Fibroblast of lung (primary cell): ENCODE results near the gene CAMTA1. TPM values are rescaled to one million over a fixed set of nuclear protein-coding genes. Genes with fewer than 3 reads are reported as not detected.
A peak's percentile ranks its signal among the peaks of the same experiment; 100 is the strongest.

Experiments
- DNase-seq, 2 donors: peaks; one replicate each; pipeline versions ENCODE4 v3.0.0 to v3.0.0-alpha.2; 2010; ENCODE audit warnings: low read depth in 2 of 2
- H2AFZ ChIP-seq: 2 replicates; pipeline ENCODE4 v1.5.1; 2012; ENCODE audit warnings: low read length, control low read depth, inconsistent platforms
- H3K27ac ChIP-seq: 2 replicates; pipeline ENCODE4 v1.5.1; 2011; ENCODE audit warnings: low read length, control low read depth; ENCODE audit not compliant: insufficient read depth
- H3K27me3 ChIP-seq: 2 replicates; pipeline ENCODE4 v1.5.1; 2011; ENCODE audit warnings: mild to moderate bottlenecking, low read length; ENCODE audit not compliant: control insufficient read depth, insufficient read depth
- H3K36me3 ChIP-seq: 2 replicates; pipeline ENCODE4 v1.5.1; 2011; ENCODE audit warnings: low read length; ENCODE audit not compliant: control insufficient read depth, insufficient read depth
- H3K4me1 ChIP-seq: 2 replicates; pipeline ENCODE4 v1.5.1; 2011; ENCODE audit warnings: low read length; ENCODE audit not compliant: control insufficient read depth, insufficient read depth; ENCODE audit errors: extremely low read depth
- H3K4me2 ChIP-seq: 2 replicates; pipeline ENCODE4 v1.5.1; 2011; ENCODE audit warnings: low read length, control low read depth; ENCODE audit not compliant: insufficient read depth; ENCODE audit errors: extremely low read depth
- H3K4me3 ChIP-seq, 4 experiments: fragments of 200-600 bp in 1 of 4; sonication (generic) in 1 of 4; replicated peaks in 1 of 4; 2 replicates each; pipeline ENCODE4 v1.5.1; 2011 to 2016; ENCODE audit warnings: low read length in 4 of 4, low read depth in 3 of 4, mild to moderate bottlenecking in 3 of 4, control low read depth in 2 of 4, inconsistent platforms in 1 of 4, mixed read lengths in 1 of 4; ENCODE audit not compliant: insufficient read depth in 1 of 4; ENCODE audit errors: control extremely low read depth in 1 of 4
- H3K79me2 ChIP-seq: 2 replicates; pipeline ENCODE4 v1.5.1; 2012; ENCODE audit warnings: mild to moderate bottlenecking, low read length, inconsistent platforms; ENCODE audit not compliant: control insufficient read depth, insufficient read depth
- H3K9ac ChIP-seq: 2 replicates; pipeline ENCODE4 v1.5.1; 2011; ENCODE audit warnings: mild to moderate bottlenecking, low read length, control low read depth; ENCODE audit not compliant: insufficient read depth
- H3K9me3 ChIP-seq: 2 replicates; pipeline ENCODE4 v1.5.1; 2012; ENCODE audit warnings: low read depth, low read length; ENCODE audit not compliant: control insufficient read depth, insufficient read depth
- H4K20me1 ChIP-seq: 2 replicates; pipeline ENCODE4 v1.5.1; 2011; ENCODE audit warnings: low read length; ENCODE audit not compliant: control insufficient read depth, insufficient read depth; ENCODE audit errors: extremely low read depth
- EZH2 ChIP-seq: IDR thresholded peaks from 2 replicates; pipeline ENCODE4 v1.5.1; 2012; ENCODE audit warnings: low read length, control low read depth, mild to moderate bottlenecking; ENCODE audit errors: missing control alignments
- polyA plus RNA-seq, 2 donors: library from polyadenylated mRNA; depleted of rRNA in 1 of 2; stranded (reverse) in 1 of 2; unstranded in 1 of 2; fragments of >200 nt; gene quantifications; 2 replicates each; pipeline ENCODE4 v1.2.1, GENCODE V29; 2011 to 2012; ENCODE audit warnings: missing spikeins in 1 of 2
- total RNA-seq: library from RNA; depleted of rRNA; stranded (reverse); fragments of >200 nt; gene quantifications from 2 replicates; pipeline ENCODE4 v1.2.1, GENCODE V29; 2014
- TF ChIP-seq, protein P1 (sequence below), 2 donors: IDR thresholded peaks in 1 of 2; conservative IDR thresholded peaks in 1 of 2; 1 replicate in 1 of 2; 2 replicates in 1 of 2; pipeline ENCODE4 v1.5.1; 2011 to 2012; ENCODE audit warnings: low read length in 2 of 2, control low read depth in 1 of 2, inconsistent platforms in 1 of 2, low read depth in 1 of 2, mild to moderate bottlenecking in 1 of 2

The CAMTA1 gene
- total and polyA plus RNA-seq, 2 donors (not counting 1 experiment from before 2014, with no cell fraction given), result 47.6 to 86.0 TPM

GRCh38 chr1:7315316-7315715, 530.1 kb downstream of the CAMTA1 start:
- H3K36me3 ChIP-seq, result no peaks in the 10 kb centered on the region
- TF ChIP-seq, protein P1, sequence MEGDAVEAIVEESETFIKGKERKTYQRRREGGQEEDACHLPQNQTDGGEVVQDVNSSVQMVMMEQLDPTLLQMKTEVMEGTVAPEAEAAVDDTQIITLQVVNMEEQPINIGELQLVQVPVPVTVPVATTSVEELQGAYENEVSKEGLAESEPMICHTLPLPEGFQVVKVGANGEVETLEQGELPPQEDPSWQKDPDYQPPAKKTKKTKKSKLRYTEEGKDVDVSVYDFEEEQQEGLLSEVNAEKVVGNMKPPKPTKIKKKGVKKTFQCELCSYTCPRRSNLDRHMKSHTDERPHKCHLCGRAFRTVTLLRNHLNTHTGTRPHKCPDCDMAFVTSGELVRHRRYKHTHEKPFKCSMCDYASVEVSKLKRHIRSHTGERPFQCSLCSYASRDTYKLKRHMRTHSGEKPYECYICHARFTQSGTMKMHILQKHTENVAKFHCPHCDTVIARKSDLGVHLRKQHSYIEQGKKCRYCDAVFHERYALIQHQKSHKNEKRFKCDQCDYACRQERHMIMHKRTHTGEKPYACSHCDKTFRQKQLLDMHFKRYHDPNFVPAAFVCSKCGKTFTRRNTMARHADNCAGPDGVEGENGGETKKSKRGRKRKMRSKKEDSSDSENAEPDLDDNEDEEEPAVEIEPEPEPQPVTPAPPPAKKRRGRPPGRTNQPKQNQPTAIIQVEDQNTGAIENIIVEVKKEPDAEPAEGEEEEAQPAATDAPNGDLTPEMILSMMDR (conservative IDR thresholded peaks at IDR 0.05 in 1 of 2, IDR thresholded peaks at IDR 0.05 in 1 of 2; ENCODE audit: low read depth in 1 of 2, low read length in 2 of 2), result no peak
- TF ChIP-seq EZH2, result no peak
- no peaks in the 10 kb centered on the region for H3K4me1 ChIP-seq
- H3K27ac ChIP-seq, result no peak overlapping the region
- no peak overlapping the region for H3K4me2 ChIP-seq
- peak in 1 of 2 donors; percentile 40 for DNase-seq
- H3K9ac ChIP-seq, result no peak overlapping the region
- no peaks in the 10 kb centered on the region for H4K20me1 ChIP-seq
- H3K27me3 ChIP-seq, result no peaks in the 10 kb centered on the region
- no peaks in the 10 kb centered on the region for H3K79me2 ChIP-seq
- no peaks in the 10 kb centered on the region for H3K9me3 ChIP-seq
- H3K4me3 ChIP-seq, result no peak overlapping the region
- H2AFZ ChIP-seq, result no peak overlapping the region

GRCh38 chr1:7315946-7316345, 530.7 kb downstream of the CAMTA1 start:
- Histone ChIP-seq H4K20me1 (no peaks in the 10 kb centered on the region), H3K4me2 (no peak overlapping the region), H3K9me3 (no peaks in the 10 kb centered on the region), H3K79me2 (no peaks in the 10 kb centered on the region), H3K36me3 (no peaks in the 10 kb centered on the region), H3K27me3 (no peaks in the 10 kb centered on the region), H3K27ac (no peak overlapping the region), H3K4me3 (no peak overlapping the region), H3K9ac (no peak overlapping the region), H3K4me1 (no peaks in the 10 kb centered on the region), H2AFZ (no peak overlapping the region)
- TF ChIP-seq EZH2, result no peak
- TF ChIP-seq, protein P1 (conservative IDR thresholded peaks at IDR 0.05 in 1 of 2, IDR thresholded peaks at IDR 0.05 in 1 of 2; ENCODE audit: low read depth in 1 of 2, low read length in 2 of 2), result no peak
- DNase-seq, result no peak

- Histone ChIP-seq H3K79me2 (no peaks in the 10 kb centered on the region), H2AFZ (no peak overlapping the region), H3K4me3 (no peak overlapping the region), H3K4me2 (no peak overlapping the region), H3K27me3 (no peaks in the 10 kb centered on the region), H3K9ac (no peak overlapping the region), H3K4me1 (no peaks in the 10 kb centered on the region), H3K27ac (no peak overlapping the region), H3K9me3 (no peaks in the 10 kb centered on the region), H3K36me3 (no peaks in the 10 kb centered on the region), H4K20me1 (no peaks in the 10 kb centered on the region)
- no peak for DNase-seq
- TF ChIP-seq EZH2, result no peak
- TF ChIP-seq, protein P1 (conservative IDR thresholded peaks at IDR 0.05 in 1 of 2, IDR thresholded peaks at IDR 0.05 in 1 of 2; ENCODE audit: low read depth in 1 of 2, low read length in 2 of 2), result no peak
These were observed 532.6 kb downstream of the CAMTA1 start for GRCh38 chr1:7317888-7318287.
